HEK293 (cell line): Measurements from ENCODE around the gene HOXA4.

Source experiments
- CTCF ChIA-PET: fragments of 350-600 bp; formaldehyde crosslinking; extraction: SDS; loops from one replicate; lab custom pipeline; 2021; ENCODE audit warnings: antibody characterized with exemption; lab: Yijun Ruan, JAX
- POLR2A ChIA-PET: fragments of 300-600 bp; formaldehyde crosslinking; extraction: SDS; loops from one replicate; lab custom pipeline; 2020; ENCODE audit warnings: antibody characterized with exemption, inconsistent platforms; lab: Yijun Ruan, JAX
- H3K27ac ChIP-seq: fragments of 200-500 bp; sonication (Bioruptor generic); 2 replicates; pipeline ENCODE4 v1.5.1; 2014; ENCODE audit warnings: low read depth, low read length, control low read depth, inconsistent platforms; ENCODE audit errors: extremely low read depth
- H3K36me3 ChIP-seq, 2 experiments: fragments of 200-500 bp in 1 of 2; sonication (Bioruptor generic) in 1 of 2; 1 replicate in 1 of 2; 2 replicates in 1 of 2; pipeline ENCODE4 v1.5.1; 2014 to 2017; ENCODE audit warnings: inconsistent platforms in 2 of 2, low read length in 2 of 2; ENCODE audit not compliant: control insufficient read depth in 2 of 2, insufficient read depth in 1 of 2
- H3K4me1 ChIP-seq: fragments of 200-500 bp; sonication (Bioruptor generic); 2 replicates; pipeline ENCODE4 v1.5.1; 2014; ENCODE audit warnings: mild to moderate bottlenecking, low read length, inconsistent platforms; ENCODE audit not compliant: control insufficient read depth, insufficient read depth
- H3K4me3 ChIP-seq: 2 replicates; pipeline ENCODE4 v1.5.1; 2011; ENCODE audit warnings: low read depth, mild to moderate bottlenecking, control low read depth, low read length, moderate library complexity
- H3K9me3 ChIP-seq: fragments of 200-500 bp; sonication (Bioruptor generic); 2 replicates; pipeline ENCODE4 v1.5.1; 2014; ENCODE audit warnings: low read depth, low read length, inconsistent platforms; ENCODE audit not compliant: control insufficient read depth, insufficient read depth
- GLI2 ChIP-seq: fragments of 450-650 bp; formaldehyde crosslinking; IDR thresholded peaks from 2 replicates; pipeline ENCODE4; 2017; ENCODE audit warnings: missing biosample characterization, missing genetic modification characterization, low read depth, borderline replicate concordance
- HIC1 ChIP-seq: fragments of 450-650 bp; formaldehyde crosslinking; IDR thresholded peaks from 2 replicates; pipeline ENCODE4 v1.5.1; 2016; ENCODE audit warnings: missing biosample characterization, missing genetic modification characterization
- KLF1 ChIP-seq: fragments of 450-650 bp; formaldehyde crosslinking; IDR thresholded peaks from 2 replicates; pipeline ENCODE4 v1.5.1; 2016; ENCODE audit warnings: missing biosample characterization, missing genetic modification characterization
- OSR2 ChIP-seq: fragments of 450-650 bp; formaldehyde crosslinking; IDR thresholded peaks from 2 replicates; pipeline ENCODE4 v1.5.1; 2016; ENCODE audit warnings: missing biosample characterization, missing genetic modification characterization
- PRDM10 ChIP-seq: fragments of 450-650 bp; formaldehyde crosslinking; IDR thresholded peaks from 2 replicates; pipeline ENCODE4 v1.5.1; 2016; ENCODE audit warnings: missing biosample characterization, missing genetic modification characterization
- REPIN1 ChIP-seq: fragments of 450-650 bp; formaldehyde crosslinking; IDR thresholded peaks from 2 replicates; pipeline ENCODE4 v1.5.1; 2017; ENCODE audit warnings: missing biosample characterization, missing genetic modification characterization, low read depth
- YY2 ChIP-seq: fragments of 450-650 bp; formaldehyde crosslinking; IDR thresholded peaks from 2 replicates; pipeline ENCODE4 v1.5.1; 2016; ENCODE audit warnings: missing biosample characterization, missing genetic modification characterization
- ZBTB10 ChIP-seq: fragments of 450-650 bp; formaldehyde crosslinking; IDR thresholded peaks from 2 replicates; pipeline ENCODE4 v1.5.1; 2016; ENCODE audit warnings: missing biosample characterization, missing genetic modification characterization
- ZBTB20 ChIP-seq: fragments of 450-650 bp; formaldehyde crosslinking; IDR thresholded peaks from 2 replicates; pipeline ENCODE4 v1.5.1; 2016; ENCODE audit warnings: missing biosample characterization, missing genetic modification characterization
- ZBTB49 ChIP-seq: fragments of 450-650 bp; formaldehyde crosslinking; IDR thresholded peaks from 2 replicates; pipeline ENCODE4 v1.5.1; 2016; ENCODE audit warnings: missing biosample characterization, missing genetic modification characterization, low read depth
- ZNF157 ChIP-seq: fragments of 450-650 bp; formaldehyde crosslinking; IDR thresholded peaks from 2 replicates; pipeline ENCODE4 v1.5.1; 2016; ENCODE audit warnings: missing biosample characterization, missing genetic modification characterization
- ZNF184 ChIP-seq: fragments of 450-650 bp; IDR thresholded peaks from 2 replicates; pipeline ENCODE4 v1.5.1; 2018; ENCODE audit warnings: missing biosample characterization, mild to moderate bottlenecking, missing genetic modification characterization
- ZNF19 ChIP-seq: fragments of 450-650 bp; formaldehyde crosslinking; IDR thresholded peaks from 2 replicates; pipeline ENCODE4; 2016; ENCODE audit warnings: missing biosample characterization, missing genetic modification characterization, low read depth
- ZNF223 ChIP-seq: fragments of 450-650 bp; formaldehyde crosslinking; IDR thresholded peaks from 2 replicates; pipeline ENCODE4 v1.5.1; 2016; ENCODE audit warnings: missing biosample characterization, missing genetic modification characterization
- ZNF280D ChIP-seq: fragments of 450-650 bp; formaldehyde crosslinking; IDR thresholded peaks from 2 replicates; pipeline ENCODE4 v1.5.1; 2016; ENCODE audit warnings: missing biosample characterization, missing genetic modification characterization
- ZNF302 ChIP-seq: fragments of 450-650 bp; formaldehyde crosslinking; IDR thresholded peaks from 2 replicates; pipeline ENCODE4 v1.5.1; 2016; ENCODE audit warnings: missing biosample characterization, missing genetic modification characterization, low read depth
- ZNF449 ChIP-seq: fragments of 450-650 bp; formaldehyde crosslinking; IDR thresholded peaks from 2 replicates; pipeline ENCODE4 v1.5.1; 2017; ENCODE audit warnings: missing biosample characterization, mild to moderate bottlenecking, missing genetic modification characterization, moderate library complexity
- ZNF501 ChIP-seq: fragments of 450-650 bp; formaldehyde crosslinking; IDR thresholded peaks from 2 replicates; pipeline ENCODE4 v1.5.1; 2016; ENCODE audit warnings: missing biosample characterization, missing genetic modification characterization
- ZNF561 ChIP-seq: fragments of 450-650 bp; IDR thresholded peaks from 2 replicates; pipeline ENCODE4 v1.5.1; 2018; ENCODE audit warnings: missing biosample characterization, missing genetic modification characterization, borderline replicate concordance
- ZNF785 ChIP-seq: fragments of 450-650 bp; formaldehyde crosslinking; IDR thresholded peaks from 2 replicates; pipeline ENCODE4 v1.5.1; 2016; ENCODE audit warnings: missing biosample characterization, missing genetic modification characterization

The HOXA4 gene

GRCh38 chr7:27098578-27099451 lies 31.7 kb downstream of the HOXA4 start:
- Histone ChIP-seq H3K4me1 (peaks cover 19% of the 10 kb centered on the region), H3K36me3 (peaks cover 12 to 28% of the 10 kb centered on the region in 2 experiments), H3K4me3 (no peak overlapping the region), H3K27ac (peak overlapping the region; percentile 25), H3K9me3 (no peaks in the 10 kb centered on the region)
- CTCF ChIA-PET = interaction anchor here (1.2 to 1.5 kb wide), 3 partner anchors 11 to 50 kb away, joined by 3 to 5 read pairs (median 4); partner anchors contain the start of gene HOXA5
- POLR2A ChIA-PET = interaction anchor here (0.8 to 4.3 kb wide), 6 partner anchors 11 to 89 kb away, joined by 3 to 31 read pairs (median 4); partner anchors contain the start of genes HOXA4 and HOXA5
- TF ChIP-seq ZNF157 (tag by site-specific recombination) = no peak
- peak; percentile 84 for TF ChIP-seq GLI2 (tag by site-specific recombination)
- no peak for TF ChIP-seq ZNF785
- TF ChIP-seq ZBTB20 (tag by site-specific recombination) = peak; percentile 70
- TF ChIP-seq KLF1 (tag by site-specific recombination) = peak; percentile 45
- TF ChIP-seq ZNF449 (tag by site-specific recombination) = peak; percentile 28; the same call in 1 of the 2 replicates
- no peak; the same call in 1 of the 2 replicates for TF ChIP-seq ZNF501 (tag by site-specific recombination)
- no peak for TF ChIP-seq ZBTB10 (tag by site-specific recombination)
- no peak for TF ChIP-seq ZNF184
- TF ChIP-seq HIC1 (tag by site-specific recombination) = peak; percentile 62; the same call in 1 of the 2 replicates
- TF ChIP-seq ZNF280D (tag by site-specific recombination) = no peak
- TF ChIP-seq ZNF302 (tag by site-specific recombination) = no peak
- TF ChIP-seq YY2 (tag by site-specific recombination) = no peak
- TF ChIP-seq ZNF223 (tag by site-specific recombination) = no peak
- TF ChIP-seq ZNF19 (tag by site-specific recombination) = no peak
- no peak for TF ChIP-seq REPIN1
- no peak for TF ChIP-seq ZBTB49 (tag by site-specific recombination)
- peak; percentile 21; the same call in 1 of the 2 replicates for TF ChIP-seq PRDM10 (tag by site-specific recombination)
- peak; percentile 65 for TF ChIP-seq OSR2 (tag by site-specific recombination)
- TF ChIP-seq ZNF561 (tag by site-specific recombination) = peak; percentile 69; the same call in 1 of the 2 replicates
